ENCODE data around the gene SP140L. TPM values are rescaled to one million over a fixed set of nuclear protein-coding genes. Genes with fewer than 3 reads are reported as not detected.

SP140L gene
- total RNA-seq: 2.7 and 6.0 TPM in 2 replicates

GRCh38 chr2:230326453-230327417 is at the start of gene SP140L:
TSS of gene SP140L (plus strand) at chr2:230327193. CDS start at chr2:230327270, 77 bp downstream.

GRCh38 chr2:230416061-230416721 is 89.2 kb downstream of the SP140L start, which contains the start of gene SP100:
TSS of gene SP100 (plus strand) at chr2:230416201. CDS start at chr2:230416297, 96 bp downstream.

Other genes starting within 250 kb of the SP140L start
- gene SP110, start 107.2 kb upstream of the SP140L start, total RNA-seq: 10.1 and 12.2 TPM in 2 replicates
- gene SP140, start 101.5 kb upstream of the SP140L start, total RNA-seq: not detected in 2 replicates
- 25.7 TPM in 2 replicates for gene SP100, start 89.0 kb downstream of the SP140L start, total RNA-seq